HG02973 (cell line): ENCODE measurements around the gene RAF1.
A peak's percentile ranks its signal among the peaks of the same experiment; 100 is the strongest.
"Not testable (repeated sequence)": the region's sequence is repeated elsewhere in the genome, so short reads cannot be mapped to it uniquely, and the experiment has no call there.

Experiments
- ATAC-seq: cut with Tn5 transposase; IDR thresholded peaks from one replicate; pipeline ENCODE4 v1.9.1; 2021; ENCODE audit warnings: moderate library complexity; ENCODE audit not compliant: unreplicated experiment

RAF1 gene

GRCh38 chr3:12562451-12562850 lies 101.5 kb downstream of the RAF1 start:
- ATAC-seq = no peak

GRCh38 chr3:12561397-12561796 lies 102.5 kb downstream of the RAF1 start:
- no peak for ATAC-seq

- ATAC-seq = peak; percentile 53
Measured at GRCh38 chr3:12560505-12561190, 103.3 kb downstream of the RAF1 start.

- ATAC-seq = no peak
Measured at GRCh38 chr3:12559520-12559919, 104.4 kb downstream of the RAF1 start.

- no peak for ATAC-seq
Measured at GRCh38 chr3:12558706-12559105, 105.2 kb downstream of the RAF1 start.

- ATAC-seq = no peak
Measured at GRCh38 chr3:12557473-12558100, 106.3 kb downstream of the RAF1 start.

- peak; percentile 77 for ATAC-seq
Measured at GRCh38 chr3:12556690-12557472, 107.0 kb downstream of the RAF1 start, which contains the start of gene MKRN2. TSS of gene MKRN2 (plus strand) at chr3:12557087. CDS start at chr3:12557151, 64 bp downstream.

- ATAC-seq = no peak
Measured at GRCh38 chr3:12556314-12556689, 107.6 kb downstream of the RAF1 start.

- ATAC-seq = no peak
Measured at GRCh38 chr3:12553921-12554391, 110.0 kb downstream of the RAF1 start.

- ATAC-seq = no peak
Measured at GRCh38 chr3:12549971-12550760, 113.8 kb downstream of the RAF1 start.

- ATAC-seq = no peak
Measured at GRCh38 chr3:12545473-12545791, 118.5 kb downstream of the RAF1 start, which contains the start of gene MKRN2OS. TSS of gene MKRN2OS (minus strand) at chr3:12545499. CDS start at chr3:12545464, 35 bp downstream.

GRCh38 chr3:12544652-12545472 lies 119.1 kb downstream of the RAF1 start:
- ATAC-seq = no peak

- ATAC-seq = not testable (repeated sequence)
Measured at GRCh38 chr3:12543497-12543896, 120.4 kb downstream of the RAF1 start.

- ATAC-seq = no peak
Measured at GRCh38 chr3:12541625-12542024, 122.3 kb downstream of the RAF1 start.

- no peak for ATAC-seq
Measured at GRCh38 chr3:12536423-12536822, 127.5 kb downstream of the RAF1 start.
